Endothelial cell of umbilical vein (primary cell): ENCODE results near the gene RPL15. TPM values are rescaled to one million over a fixed set of nuclear protein-coding genes. Genes with fewer than 3 reads are reported as not detected.

Experiments
- BruUV-seq: library from RNA; stranded (reverse); fragments of 400-500 nt; replicated peaks from 2 replicates; lab custom pipeline; 2021; lab: Mats Ljungman, UMichigan
- CTCF ChIA-PET: fragments of 300-600, 350-600 bp; sonication (Branson Sonifier 250); formaldehyde crosslinking; loops from one replicate; lab custom pipeline; 2021; ENCODE audit warnings: antibody characterized with exemption, inconsistent platforms; lab: Charles Lee
- POLR2A ChIA-PET: fragments of 300-600, 350-600 bp; sonication (Branson Sonifier 250); formaldehyde crosslinking; loops from one replicate; lab custom pipeline; 2021; ENCODE audit warnings: antibody characterized with exemption, inconsistent platforms; lab: Charles Lee
- DNase-seq: peaks from one replicate; pipeline ENCODE4 v3.0.0-alpha.2; 2011; ENCODE audit warnings: low read depth, low spot score
- FAIRE-seq: peaks from 2 replicates; lab custom pipeline; 2011; peaks lifted over from hg19 to GRCh38; lab: Jason Lieb, UNC
- H2AFZ ChIP-seq: 2 replicates; pipeline ENCODE4 v1.6.0; 2012; ENCODE audit warnings: low read depth, low read length, control low read depth, inconsistent platforms
- H3K27ac ChIP-seq: 2 replicates; pipeline ENCODE4 v1.5.1; 2011; ENCODE audit warnings: low read depth, mild to moderate bottlenecking, control low read depth, low read length, moderate library complexity; ENCODE audit not compliant: insufficient read depth
- H3K27me3 ChIP-seq, 2 experiments: 2 replicates each; pipeline versions ENCODE4 v1.6.0 to v1.6.1; 2011; ENCODE audit warnings: low read length in 2 of 2, mixed read lengths in 1 of 2; ENCODE audit not compliant: control insufficient read depth in 2 of 2, insufficient read depth in 2 of 2
- H3K36me3 ChIP-seq, 2 experiments: 2 replicates in 1 of 2; 3 replicates in 1 of 2; pipeline ENCODE4 v1.5.1; 2011; ENCODE audit warnings: low read length in 2 of 2, mild to moderate bottlenecking in 1 of 2, moderate library complexity in 1 of 2; ENCODE audit not compliant: control insufficient read depth in 2 of 2, insufficient read depth in 2 of 2; ENCODE audit errors: extremely low read depth in 1 of 2
- H3K4me1 ChIP-seq: 3 replicates; pipeline ENCODE4 v1.5.1; 2011; ENCODE audit warnings: mild to moderate bottlenecking, low read length; ENCODE audit not compliant: control insufficient read depth, insufficient read depth; ENCODE audit errors: extremely low read depth
- H3K4me2 ChIP-seq: 2 replicates; pipeline ENCODE4 v1.6.1; 2011; ENCODE audit warnings: low read length, control low read depth, mixed read lengths; ENCODE audit not compliant: insufficient read depth
- H3K4me3 ChIP-seq, 3 experiments: fragments of 200-600 bp in 1 of 3; sonication (generic), shearing (Covaris generic) in 1 of 3; replicated peaks in 1 of 3; 2 replicates each; pipeline ENCODE4 v1.5.1; 2011 to 2016; ENCODE audit warnings: control low read depth in 3 of 3, low read length in 3 of 3, mild to moderate bottlenecking in 2 of 3, inconsistent platforms in 1 of 3, low read depth in 1 of 3, moderate library complexity in 1 of 3; ENCODE audit not compliant: insufficient read depth in 1 of 3
- H3K79me2 ChIP-seq: 2 replicates; pipeline ENCODE4 v1.6.0; 2012; ENCODE audit warnings: low read length, inconsistent platforms; ENCODE audit not compliant: control insufficient read depth, insufficient read depth
- H3K9ac ChIP-seq: replicated peaks from 2 replicates; pipeline ENCODE3; 2011; ENCODE audit warnings: low read length, control low read depth; ENCODE audit not compliant: insufficient read depth; ENCODE audit errors: extremely low read depth
- H3K9me1 ChIP-seq: replicated peaks from 3 replicates; pipeline ENCODE4 v1.6.0; 2011; ENCODE audit warnings: mild to moderate bottlenecking, low read length; ENCODE audit not compliant: control insufficient read depth, insufficient read depth; ENCODE audit errors: extremely low read depth
- H3K9me3 ChIP-seq: replicated peaks from 2 replicates; pipeline ENCODE4 v1.5.1; 2012; ENCODE audit warnings: low read length, inconsistent platforms; ENCODE audit not compliant: control insufficient read depth, insufficient read depth
- H4K20me1 ChIP-seq: replicated peaks from 2 replicates; pipeline ENCODE3; 2011; ENCODE audit warnings: mild to moderate bottlenecking, low read length; ENCODE audit not compliant: control insufficient read depth, insufficient read depth; ENCODE audit errors: extremely low read depth
- CTCF ChIP-seq, 2 donors: IDR thresholded peaks; 1 replicate in 1 of 2; 2 replicates in 1 of 2; pipeline ENCODE4 v1.5.1; 2011; ENCODE audit warnings: low read length in 2 of 2, mild to moderate bottlenecking in 2 of 2, moderate library complexity in 2 of 2, control low read depth in 1 of 2, inconsistent platforms in 1 of 2, low read depth in 1 of 2; ENCODE audit not compliant: insufficient read depth in 1 of 2; ENCODE audit errors: extremely low read depth in 1 of 2
- EZH2 ChIP-seq: IDR thresholded peaks from 2 replicates; pipeline ENCODE4 v1.6.1; 2012; ENCODE audit warnings: borderline replicate concordance, low read depth, mild to moderate bottlenecking, moderate library complexity, low read length, inconsistent platforms; ENCODE audit not compliant: severe bottlenecking
- FOS ChIP-seq: IDR thresholded peaks from 2 replicates; pipeline ENCODE4 v1.6.1; 2011; ENCODE audit warnings: mild to moderate bottlenecking, low read length, moderate library complexity, borderline replicate concordance; ENCODE audit not compliant: insufficient read depth
- GATA2 ChIP-seq: IDR thresholded peaks from 2 replicates; pipeline ENCODE4 v1.7.0; 2011; ENCODE audit warnings: low read depth, mild to moderate bottlenecking, moderate library complexity, mixed read lengths, low read length; ENCODE audit not compliant: insufficient read length, insufficient read depth
- JUN ChIP-seq: IDR thresholded peaks from 2 replicates; pipeline ENCODE4 v1.6.1; 2011; ENCODE audit warnings: borderline replicate concordance, low read depth; ENCODE audit not compliant: insufficient read length, insufficient read depth
- MAX ChIP-seq: IDR thresholded peaks from 2 replicates; pipeline ENCODE4 v1.6.1; 2011; ENCODE audit not compliant: insufficient read depth, insufficient read length
- MYC ChIP-seq: IDR thresholded peaks from one replicate; pipeline ENCODE4 v1.6.1; 2011; ENCODE audit warnings: mild to moderate bottlenecking, low read depth, low read length
- POLR2A ChIP-seq: IDR thresholded peaks from 2 replicates; pipeline ENCODE4 v1.6.1; 2012; ENCODE audit warnings: low read depth, mild to moderate bottlenecking, control low read depth, low read length
- POLR2AphosphoS5 ChIP-seq: IDR thresholded peaks from 2 replicates; pipeline ENCODE4 v1.6.1; 2012; ENCODE audit warnings: low read depth, mild to moderate bottlenecking, control low read depth, low read length, moderate library complexity; ENCODE audit not compliant: insufficient read depth
- dilution Hi-C: fragments of 300-500 bp; cut with MboI; formaldehyde crosslinking; loops from one replicate; pipeline ENCODE4 v1.15.0; 2019; ENCODE audit warnings: low sequenced_read_pairs; ENCODE audit not compliant: extremely low pct_ligation_motif_present
- intact Hi-C: fragments of 100-400 bp; cut with micrococcal nuclease; formaldehyde crosslinking; loops from one replicate; pipeline ENCODE4 v1.10.0; 2022
- polyA plus RNA-seq, 4 experiments: library from polyadenylated mRNA; depleted of rRNA in 3 of 4; stranded (reverse) in 3 of 4; unstranded in 1 of 4; fragments of >200 nt; gene quantifications; 2 replicates each; pipeline versions ENCODE4 v1.2.1 to v1.2.3, GENCODE V29; 2011 to 2012; ENCODE audit warnings: missing spikeins in 1 of 4
- total RNA-seq: library from RNA; stranded (reverse); gene quantifications from 2 replicates; pipeline ENCODE4 v1.2.3, GENCODE V29; 2021

RPL15 gene
- total and polyA plus RNA-seq, 2 donors (not counting 3 experiments of a cell fraction or from before 2014, with no cell fraction given), result 1,901 to 5,777 TPM

GRCh38 chr3:23895181-23895580 lies 21.8 kb upstream of the RPL15 start:
- intact Hi-C loops (no loop called here), dilution Hi-C loops (no loop called here)
- no peak overlapping the region for H3K27ac ChIP-seq
- H3K36me3 ChIP-seq, result peaks cover 0 to 4% of the 10 kb centered on the region in 2 experiments
- H3K9me1 ChIP-seq, result no peaks in the 10 kb centered on the region
- no TSS peak for BruUV-seq
- no peak overlapping the region for H3K4me3 ChIP-seq
- no peaks in the 10 kb centered on the region for H3K4me1 ChIP-seq
- H3K4me2 ChIP-seq, result no peak overlapping the region
- H2AFZ ChIP-seq, result no peak overlapping the region
- H3K79me2 ChIP-seq, result peaks cover 2% of the 10 kb centered on the region
- FAIRE-seq, result no peak
- H3K27me3 ChIP-seq, result no peaks in the 10 kb centered on the region
- no peaks in the 10 kb centered on the region for H4K20me1 ChIP-seq
- H3K9me3 ChIP-seq, result no peaks in the 10 kb centered on the region
- ChIA-PET CTCF (interaction anchor here (2.1 kb wide), 1 partner anchor 61 kb away, joined by 6 read pairs; no protein-coding TSS in a partner anchor), POLR2A (interaction anchor here (2.0 kb wide), 1 partner anchor 22 kb away, joined by 7 read pairs; the partner anchor contains the start of genes NKIRAS1 and RPL15)
- TF ChIP-seq CTCF (IDR thresholded peaks at IDR 0.05; ENCODE audit: extremely low read depth in 1 of 2, insufficient read depth in 1 of 2, low read depth in 1 of 2, low read length in 2 of 2), result no peak
- TF ChIP-seq GATA2, result no peak
- no peak for TF ChIP-seq MAX
- TF ChIP-seq JUN, result no peak
- no peak for TF ChIP-seq POLR2A
- no peak for TF ChIP-seq EZH2
- TF ChIP-seq FOS, result no peak
- no peak for TF ChIP-seq MYC
- no peak for TF ChIP-seq POLR2AphosphoS5
- DNase-seq, result no peak
- no peak overlapping the region for H3K9ac ChIP-seq
